NCI-H187 treated with DMSO at 0.1 percent for 48 hours (cell line): ENCODE results near the gene GXYLT1.
"Not testable (repeated sequence)": the region's sequence is repeated elsewhere in the genome, so short reads cannot be mapped to it uniquely, and the experiment has no call there.

Experiments used
- DNase-seq: peaks from one replicate; lab custom pipeline; 2025; lab: John Stamatoyannopoulos, UW

Gene GXYLT1

GRCh38 chr12:42097971-42098370 is 46.7 kb downstream of the GXYLT1 start:
- no peak for DNase-seq

GRCh38 chr12:42094277-42094676 is 50.4 kb downstream of the GXYLT1 start:
- DNase-seq = no peak

- DNase-seq = no peak
Measured at GRCh38 chr12:42091769-42092168, 52.9 kb downstream of the GXYLT1 start.

GRCh38 chr12:42090899-42091298 is 53.8 kb downstream of the GXYLT1 start:
- no peak for DNase-seq

- DNase-seq = no peak
Measured at GRCh38 chr12:42086031-42086430, 58.6 kb downstream of the GXYLT1 start.

GRCh38 chr12:42085594-42085993 is 59.1 kb downstream of the GXYLT1 start:
- no peak for DNase-seq

- no peak for DNase-seq
Measured at GRCh38 chr12:42084522-42084921, 60.2 kb downstream of the GXYLT1 start.

GRCh38 chr12:42076976-42077375 is 67.7 kb downstream of the GXYLT1 start:
- no peak for DNase-seq

- no peak for DNase-seq
Measured at GRCh38 chr12:42070036-42070435, 74.6 kb downstream of the GXYLT1 start.

GRCh38 chr12:42059127-42059526 is 85.5 kb downstream of the GXYLT1 start:
- no peak for DNase-seq

GRCh38 chr12:42056130-42056529 is 88.5 kb downstream of the GXYLT1 start:
- no peak for DNase-seq

GRCh38 chr12:42053456-42053855 is 91.2 kb downstream of the GXYLT1 start:
- DNase-seq = no peak

- not testable (repeated sequence) for DNase-seq
Measured at GRCh38 chr12:42048980-42049379, 95.7 kb downstream of the GXYLT1 start.

GRCh38 chr12:42039577-42039976 is 105.1 kb downstream of the GXYLT1 start:
- no peak for DNase-seq

- no peak for DNase-seq
Measured at GRCh38 chr12:42039176-42039575, 105.5 kb downstream of the GXYLT1 start.

GRCh38 chr12:42031847-42032564 is 112.7 kb downstream of the GXYLT1 start:
- DNase-seq = no peak
